ENCODE measurements around the gene BCL10. TPM values are rescaled to one million over a fixed set of nuclear protein-coding genes. Genes with fewer than 3 reads are reported as not detected.
A peak's percentile ranks its signal among the peaks of the same experiment; 100 is the strongest.
"Not testable (repeated sequence)": the region's sequence is repeated elsewhere in the genome, so short reads cannot be mapped to it uniquely, and the experiment has no call there.

The BCL10 gene
- polyA plus RNA-seq, 1 of the 3 experiments (the other 2 are of a cell fraction), result 5.8 TPM

GRCh38 chr1:85259118-85259911 is 17.1 kb downstream of the BCL10 start, which contains the start of gene C1orf52 (continued):
- TF ChIP-seq, protein P1, sequence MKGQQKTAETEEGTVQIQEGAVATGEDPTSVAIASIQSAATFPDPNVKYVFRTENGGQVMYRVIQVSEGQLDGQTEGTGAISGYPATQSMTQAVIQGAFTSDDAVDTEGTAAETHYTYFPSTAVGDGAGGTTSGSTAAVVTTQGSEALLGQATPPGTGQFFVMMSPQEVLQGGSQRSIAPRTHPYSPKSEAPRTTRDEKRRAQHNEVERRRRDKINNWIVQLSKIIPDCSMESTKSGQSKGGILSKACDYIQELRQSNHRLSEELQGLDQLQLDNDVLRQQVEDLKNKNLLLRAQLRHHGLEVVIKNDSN (IDR thresholded peaks at IDR 0.05; ENCODE audit: borderline replicate concordance, low read depth), result no peak
- TF ChIP-seq POLR2AphosphoS5 (IDR thresholded peaks at IDR 0.05; ENCODE audit: low read depth, low read length), result peak; percentile 95
- TF ChIP-seq TAF1 (IDR thresholded peaks at IDR 0.05; ENCODE audit: borderline replicate concordance, low read depth, low read length), result peak; percentile 81
- TF ChIP-seq FOXM1 (IDR thresholded peaks at IDR 0.05; ENCODE audit: low read depth), result no peak
- TF ChIP-seq, protein P2, sequence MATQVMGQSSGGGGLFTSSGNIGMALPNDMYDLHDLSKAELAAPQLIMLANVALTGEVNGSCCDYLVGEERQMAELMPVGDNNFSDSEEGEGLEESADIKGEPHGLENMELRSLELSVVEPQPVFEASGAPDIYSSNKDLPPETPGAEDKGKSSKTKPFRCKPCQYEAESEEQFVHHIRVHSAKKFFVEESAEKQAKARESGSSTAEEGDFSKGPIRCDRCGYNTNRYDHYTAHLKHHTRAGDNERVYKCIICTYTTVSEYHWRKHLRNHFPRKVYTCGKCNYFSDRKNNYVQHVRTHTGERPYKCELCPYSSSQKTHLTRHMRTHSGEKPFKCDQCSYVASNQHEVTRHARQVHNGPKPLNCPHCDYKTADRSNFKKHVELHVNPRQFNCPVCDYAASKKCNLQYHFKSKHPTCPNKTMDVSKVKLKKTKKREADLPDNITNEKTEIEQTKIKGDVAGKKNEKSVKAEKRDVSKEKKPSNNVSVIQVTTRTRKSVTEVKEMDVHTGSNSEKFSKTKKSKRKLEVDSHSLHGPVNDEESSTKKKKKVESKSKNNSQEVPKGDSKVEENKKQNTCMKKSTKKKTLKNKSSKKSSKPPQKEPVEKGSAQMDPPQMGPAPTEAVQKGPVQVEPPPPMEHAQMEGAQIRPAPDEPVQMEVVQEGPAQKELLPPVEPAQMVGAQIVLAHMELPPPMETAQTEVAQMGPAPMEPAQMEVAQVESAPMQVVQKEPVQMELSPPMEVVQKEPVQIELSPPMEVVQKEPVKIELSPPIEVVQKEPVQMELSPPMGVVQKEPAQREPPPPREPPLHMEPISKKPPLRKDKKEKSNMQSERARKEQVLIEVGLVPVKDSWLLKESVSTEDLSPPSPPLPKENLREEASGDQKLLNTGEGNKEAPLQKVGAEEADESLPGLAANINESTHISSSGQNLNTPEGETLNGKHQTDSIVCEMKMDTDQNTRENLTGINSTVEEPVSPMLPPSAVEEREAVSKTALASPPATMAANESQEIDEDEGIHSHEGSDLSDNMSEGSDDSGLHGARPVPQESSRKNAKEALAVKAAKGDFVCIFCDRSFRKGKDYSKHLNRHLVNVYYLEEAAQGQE (IDR thresholded peaks at IDR 0.05; ENCODE audit: low read depth, low read length), result no peak
- peak; percentile 84 for TF ChIP-seq YY1 (IDR thresholded peaks at IDR 0.05; ENCODE audit: low read depth)
- no peak for TF ChIP-seq FOXJ3 (CRISPR knock-in tag; IDR thresholded peaks at IDR 0.05)

GRCh38 chr1:85258536-85259117 is 17.8 kb downstream of the BCL10 start:
- peaks cover 27% of the 10 kb centered on the region for H4K20me1 ChIP-seq (ENCODE audit: insufficient read depth)
- no peaks in the 10 kb centered on the region for H3K9me2 ChIP-seq
- peaks cover 34 to 46% of the 10 kb centered on the region in 2 experiments for H3K36me3 ChIP-seq (replicated peaks in 1 of 2; ENCODE audit: control insufficient read depth in 1 of 2, insufficient read depth in 2 of 2, low read length in 1 of 2)
- 16% methylated on average over 13 of the region's 19 CpGs for WGBS (ENCODE audit: low lambda C conversion rate)
- H3K4me2 ChIP-seq, result peak overlapping the region; percentile 96
- peaks cover 56% of the 10 kb centered on the region for H3K79me2 ChIP-seq (ENCODE audit: insufficient read depth)
- peaks cover 4 to 12% of the 10 kb centered on the region in 2 experiments; a peak in 3 of 4 replicates for H3K4me1 ChIP-seq (ENCODE audit: control insufficient read depth in 1 of 2, insufficient read depth in 2 of 2, low read depth in 1 of 2, low read length in 1 of 2)
- no peaks in the 10 kb centered on the region for H3K27me3 ChIP-seq (ENCODE audit: insufficient read depth)
- no peaks in the 10 kb centered on the region for H3K9me3 ChIP-seq
- CTCF ChIA-PET, result interaction anchor here (0.7 to 12.1 kb wide), 23 partner anchors 8 to 434 kb away, joined by 3 to 193 read pairs (median 7); partner anchors contain the start of genes BCL10 and SYDE2
- peak overlapping the region; percentile 80 for H3K9ac ChIP-seq
- H3K4me3 ChIP-seq (ENCODE audit: low read depth in 2 of 2, low read length in 1 of 2), result peak overlapping the region; percentile 75 to 99
- peak; percentile 18; the same call in 1 of the 2 replicates for TF ChIP-seq CTCF (IDR thresholded peaks at IDR 0.05)
- no peak for TF ChIP-seq PBX3 (IDR thresholded peaks at IDR 0.05)
- TF ChIP-seq JUND (IDR thresholded peaks at IDR 0.05), result no peak
- TF ChIP-seq, protein P3, sequence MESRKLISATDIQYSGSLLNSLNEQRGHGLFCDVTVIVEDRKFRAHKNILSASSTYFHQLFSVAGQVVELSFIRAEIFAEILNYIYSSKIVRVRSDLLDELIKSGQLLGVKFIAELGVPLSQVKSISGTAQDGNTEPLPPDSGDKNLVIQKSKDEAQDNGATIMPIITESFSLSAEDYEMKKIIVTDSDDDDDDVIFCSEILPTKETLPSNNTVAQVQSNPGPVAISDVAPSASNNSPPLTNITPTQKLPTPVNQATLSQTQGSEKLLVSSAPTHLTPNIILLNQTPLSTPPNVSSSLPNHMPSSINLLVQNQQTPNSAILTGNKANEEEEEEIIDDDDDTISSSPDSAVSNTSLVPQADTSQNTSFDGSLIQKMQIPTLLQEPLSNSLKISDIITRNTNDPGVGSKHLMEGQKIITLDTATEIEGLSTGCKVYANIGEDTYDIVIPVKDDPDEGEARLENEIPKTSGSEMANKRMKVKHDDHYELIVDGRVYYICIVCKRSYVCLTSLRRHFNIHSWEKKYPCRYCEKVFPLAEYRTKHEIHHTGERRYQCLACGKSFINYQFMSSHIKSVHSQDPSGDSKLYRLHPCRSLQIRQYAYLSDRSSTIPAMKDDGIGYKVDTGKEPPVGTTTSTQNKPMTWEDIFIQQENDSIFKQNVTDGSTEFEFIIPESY (IDR thresholded peaks at IDR 0.05; ENCODE audit: borderline replicate concordance, low read depth), result no peak
- H3K27ac ChIP-seq (ENCODE audit: low read depth in 2 of 2, low read length in 1 of 2), result no peak overlapping the region; a peak in 2 of 4 replicates
- POLR2A ChIA-PET, result interaction anchor here (0.9 to 2.0 kb wide), 4 partner anchors 17 to 450 kb away, joined by 3 to 20 read pairs (median 7); partner anchors contain the start of genes BCL10 and ZNHIT6
- no peak for DNase-seq
- H2AFZ ChIP-seq (ENCODE audit: low read depth), result no peak overlapping the region
- peaks cover 23% of the 10 kb centered on the region for H3F3A ChIP-seq (replicated peaks; ENCODE audit: insufficient read depth)

DNA sequence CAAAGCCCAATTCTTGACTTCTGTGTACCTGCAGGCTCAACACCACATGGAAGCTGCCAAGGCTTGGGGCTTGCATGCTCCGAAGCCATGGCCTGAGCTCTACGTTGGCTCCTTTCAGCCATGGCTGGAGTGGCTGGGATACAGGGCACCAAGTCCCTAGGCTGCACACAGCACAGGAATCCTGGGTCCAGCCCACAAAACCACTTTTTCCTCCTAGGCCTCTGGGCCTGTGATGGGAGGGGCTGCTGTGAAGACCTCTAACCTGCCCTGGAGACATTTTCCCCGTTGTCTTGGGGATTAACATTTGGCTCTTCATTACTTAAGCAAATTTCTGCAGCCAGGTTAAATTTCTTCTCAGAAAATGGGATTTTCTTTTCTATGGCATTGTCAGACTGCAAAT is 27.4 kb downstream of the BCL10 start:
- DNase-seq; H2AFZ ChIP-seq (ENCODE audit: low read depth); H3K79me2 ChIP-seq (ENCODE audit: insufficient read depth); H3K9me3 ChIP-seq; POLR2A ChIA-PET; H3K4me3 ChIP-seq (ENCODE audit: low read depth in 2 of 2, low read length in 1 of 2); H3K9me2 ChIP-seq; H3K27me3 ChIP-seq (ENCODE audit: insufficient read depth); H3K9ac ChIP-seq; H3K27ac ChIP-seq (ENCODE audit: low read depth in 2 of 2, low read length in 1 of 2); H4K20me1 ChIP-seq (ENCODE audit: insufficient read depth); H3K4me2 ChIP-seq: not testable (repeated sequence)
- CTCF ChIA-PET, result interaction anchor here (0.7 to 2.5 kb wide), 4 partner anchors 10 to 304 kb away, joined by 3 to 8 read pairs (median 5); partner anchors contain the start of gene C1orf52
- WGBS (ENCODE audit: low lambda C conversion rate), result 79% methylated on average over 3 of the region's 3 CpGs
- peaks cover 18% of the 10 kb centered on the region for H3F3A ChIP-seq (replicated peaks; ENCODE audit: insufficient read depth)
- peaks cover 8 to 17% of the 10 kb centered on the region in 2 experiments; a peak in 3 of 4 replicates for H3K4me1 ChIP-seq (ENCODE audit: control insufficient read depth in 1 of 2, insufficient read depth in 2 of 2, low read depth in 1 of 2, low read length in 1 of 2)
- H3K36me3 ChIP-seq (replicated peaks in 1 of 2; ENCODE audit: control insufficient read depth in 1 of 2, insufficient read depth in 2 of 2, low read length in 1 of 2), result peaks cover 27 to 36% of the 10 kb centered on the region in 2 experiments

Data from SK-N-SH (cell line).